Right cardiac atrium (tissue), 5 donors: ENCODE results near the gene MCOLN1. TPM values are rescaled to one million over a fixed set of nuclear protein-coding genes. Genes with fewer than 3 reads are reported as not detected.

Experiments
- ATAC-seq, 2 donors: fragments of 200-7000 bp; cut with Tn5 transposase; one replicate each; pipeline versions ENCODE4 v1.8.0 to v1.9.1; 2020; ENCODE audit warnings: moderate library complexity in 2 of 2, mild to moderate bottlenecking in 1 of 2
- DNase-seq, 3 donors: peaks; one replicate each; pipeline ENCODE4 v3.0.0-alpha.2; 2020
- H3K27ac ChIP-seq: one replicate; pipeline ENCODE4 v1.5.1; 2013; ENCODE audit warnings: mild to moderate bottlenecking, low read length, control low read depth, moderate library complexity
- H3K27me3 ChIP-seq: one replicate; pipeline ENCODE4 v1.6.1; 2013; ENCODE audit not compliant: control insufficient read depth, insufficient read depth
- H3K4me1 ChIP-seq: one replicate; pipeline ENCODE4 v1.6.1; 2013; ENCODE audit warnings: low read length; ENCODE audit not compliant: control insufficient read depth, insufficient read depth
- H3K4me3 ChIP-seq: one replicate; pipeline ENCODE4 v1.5.1; 2013; ENCODE audit warnings: low read length, control low read depth
- H3K9me3 ChIP-seq: one replicate; pipeline ENCODE4 v1.6.1; 2013; ENCODE audit warnings: low read length; ENCODE audit not compliant: control insufficient read depth
- WGBS: extraction: QIAGEN DNeasy Blood & Tissue Kit; methylation state at CpG from one replicate; pipeline ENCODE4 v1.1.7; 2013; 5-methylcytosine and 5-hydroxymethylcytosine counted together
- intact Hi-C, 4 donors: fragments of 100-400 bp; cut with DNase I; formaldehyde crosslinking; loops; one replicate each; pipeline versions ENCODE4 v1.11.0 to v1.14.0; 2022 to 2023
- polyA plus RNA-seq: library from polyadenylated mRNA; stranded (reverse); fragments of 200-250 nt; gene quantifications from one replicate; pipeline ENCODE4 v1.2.3, GENCODE V29; 2013
- total RNA-seq, 4 donors: library from RNA; stranded (reverse); fragmentation: NEBNext Ultra II Directional; extraction: Animal tissue kit (Norgen Biotek cat#: 25700); gene quantifications; one replicate each; pipeline ENCODE4 v1.2.1, GENCODE V29; 2021
- donor health status: healthy with polysubstance abuse.
- donor health status: DM: no; HTN: yes; CAD: no.
- donor health status: DM: no; HTN: no; CAD: no.
- donor health status: DM: no; HTN: yes; CAD: no; lungs with severe emphysema.
- donor health status: DM: yes; HTN: yes; CAD: no.

Gene MCOLN1
- total and polyA plus RNA-seq, 5 donors, result 19.5 to 24.4 (median 21.3) TPM

GRCh38 chr19:7579182-7579581 lies 56.8 kb downstream of the MCOLN1 start:
- intact Hi-C loops, result loop anchor here in 1 of 4 donors (10.0 kb wide), 1 partner anchor 216 kb away; no protein-coding TSS in a partner anchor
- Histone ChIP-seq H3K9me3 (no peaks in the 10 kb centered on the region), H3K27ac (no peak overlapping the region), H3K27me3 (no peaks in the 10 kb centered on the region), H3K4me3 (no peak overlapping the region), H3K4me1 (no peaks in the 10 kb centered on the region)
- DNase-seq (no peak), ATAC-seq (no peak)
- WGBS, result 41% methylated on average over 6 of the region's 6 CpGs

DNA sequence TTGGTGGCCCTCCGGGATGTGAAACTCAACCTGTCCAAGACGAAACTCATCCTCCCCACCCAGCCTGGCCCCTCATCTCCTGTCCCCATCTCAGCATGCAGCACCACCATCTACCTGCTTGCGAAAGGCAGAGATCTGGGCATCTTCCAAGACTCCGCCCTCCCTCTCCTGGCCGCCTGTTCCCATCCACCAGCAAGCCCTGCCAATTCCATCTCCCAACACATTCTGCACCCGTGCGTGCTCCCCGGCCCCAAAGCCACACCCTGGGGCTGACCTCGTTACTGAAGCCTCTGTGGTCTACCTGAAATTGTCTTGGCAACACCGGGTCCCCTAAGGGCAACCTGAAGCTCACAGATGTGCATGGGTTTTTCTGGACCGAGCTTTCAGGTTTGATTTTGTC lies 60.0 kb downstream of the MCOLN1 start:
- Histone ChIP-seq H3K4me3 (no peak overlapping the region), H3K9me3 (no peaks in the 10 kb centered on the region), H3K27ac (no peak overlapping the region), H3K4me1 (no peaks in the 10 kb centered on the region), H3K27me3 (no peaks in the 10 kb centered on the region)
- no peak for DNase-seq
- no peak for ATAC-seq
- 59% methylated on average over 11 of the region's 11 CpGs for WGBS
- intact Hi-C loops, result no loop called here

Other genes with a start within 250 kb of the MCOLN1 start
- gene INSR, start 228.2 kb upstream of the MCOLN1 start, total RNA-seq, result 10 to 100 TPM; 48.2 to 58.6 (median 55.8) TPM
- 17.3 TPM for gene INSR, start 228.2 kb upstream of the MCOLN1 start, polyA plus RNA-seq
- gene ARHGEF18, start 173.7 kb upstream of the MCOLN1 start, total RNA-seq, result 10 to 100 TPM in 3 of 4 donors, 1 to 10 TPM in 1; 9.4 to 13.3 (median 11.8) TPM
- gene ARHGEF18, start 173.7 kb upstream of the MCOLN1 start, polyA plus RNA-seq, result 7.6 TPM
- gene PEX11G, start 33.6 kb upstream of the MCOLN1 start, total RNA-seq, result 1 to 10 TPM; 1.5 to 2.5 (median 2.3) TPM
- 3.2 TPM for gene PEX11G, start 33.6 kb upstream of the MCOLN1 start, polyA plus RNA-seq
- gene ZNF358, start 6.5 kb upstream of the MCOLN1 start, total RNA-seq, result 100 to 1,000 TPM; 101 to 120 (median 115) TPM
- gene ZNF358, start 6.5 kb upstream of the MCOLN1 start, polyA plus RNA-seq, result 143 TPM
- gene PNPLA6, start 13.1 kb downstream of the MCOLN1 start, total RNA-seq, result 10 to 100 TPM; 53.4 to 70.9 (median 65.4) TPM
- 33.5 TPM for gene PNPLA6, start 13.1 kb downstream of the MCOLN1 start, polyA plus RNA-seq
- under 1 TPM; 0.20 to 0.71 (median 0.38) TPM for gene CAMSAP3, start 73.2 kb downstream of the MCOLN1 start, total RNA-seq
- gene CAMSAP3, start 73.2 kb downstream of the MCOLN1 start, polyA plus RNA-seq, result 0.29 TPM
- 10 to 100 TPM; 18.9 to 27.3 (median 26.0) TPM for gene XAB2, start 106.9 kb downstream of the MCOLN1 start, total RNA-seq
- 19.0 TPM for gene XAB2, start 106.9 kb downstream of the MCOLN1 start, polyA plus RNA-seq
- 100 to 1,000 TPM; 136 to 194 (median 167) TPM for gene PET100, start 107.2 kb downstream of the MCOLN1 start, total RNA-seq
- 191 TPM for gene PET100, start 107.2 kb downstream of the MCOLN1 start, polyA plus RNA-seq
- not detected for gene PCP2, start 111.1 kb downstream of the MCOLN1 start, total RNA-seq
- gene PCP2, start 111.1 kb downstream of the MCOLN1 start, polyA plus RNA-seq, result 0.34 TPM
- gene STXBP2, start 114.5 kb downstream of the MCOLN1 start, total RNA-seq, result 10 to 100 TPM in 1 of 4 donors, 1 to 10 TPM in 3; 6.8 to 12.1 (median 9.2) TPM
- gene STXBP2, start 114.5 kb downstream of the MCOLN1 start, polyA plus RNA-seq, result 5.0 TPM
- 1 to 10 TPM in 1 of 4 donors, under 1 TPM in 2, not detected in 1; 0.49 to 1.7 (median 0.78) TPM for gene RETN, start 146.4 kb downstream of the MCOLN1 start, total RNA-seq
- gene RETN, start 146.4 kb downstream of the MCOLN1 start, polyA plus RNA-seq, result 7.2 TPM
- gene MCEMP1, start 154.5 kb downstream of the MCOLN1 start, total RNA-seq, result under 1 TPM; 0.17 to 0.85 (median 0.47) TPM
- gene MCEMP1, start 154.5 kb downstream of the MCOLN1 start, polyA plus RNA-seq, result 0.50 TPM
- 100 to 1,000 TPM in 1 of 4 donors, 10 to 100 TPM in 3; 94.8 to 121 (median 97.1) TPM for gene TRAPPC5, start 158.2 kb downstream of the MCOLN1 start, total RNA-seq
- gene TRAPPC5, start 158.2 kb downstream of the MCOLN1 start, polyA plus RNA-seq, result 93.4 TPM
- gene FCER2, start 179.5 kb downstream of the MCOLN1 start, total RNA-seq, result not detected
- gene FCER2, start 179.5 kb downstream of the MCOLN1 start, polyA plus RNA-seq, result 0.09 TPM
- gene CLEC4G, start 209.5 kb downstream of the MCOLN1 start, total RNA-seq, result 1 to 10 TPM in 2 of 4 donors, under 1 TPM in 2; 0.54 to 1.6 (median 1.1) TPM
- gene CLEC4G, start 209.5 kb downstream of the MCOLN1 start, polyA plus RNA-seq, result 0.32 TPM
- gene CD209, start 224.9 kb downstream of the MCOLN1 start, total RNA-seq, result 10 to 100 TPM in 1 of 4 donors, 1 to 10 TPM in 3; 3.7 to 10.7 (median 9.1) TPM
- gene CD209, start 224.9 kb downstream of the MCOLN1 start, polyA plus RNA-seq, result 0.68 TPM
- not detected for gene CLEC4M, start 240.6 kb downstream of the MCOLN1 start, total RNA-seq
- gene CLEC4M, start 240.6 kb downstream of the MCOLN1 start, polyA plus RNA-seq, result not detected